Stimulated activated naive CD4-positive, alpha-beta T cell (primary cell): ENCODE measurements around the gene NPM1.

ENCODE experiments used
- DNase-seq, 6 experiments: peaks; one replicate each; lab custom pipeline; 2025; lab: John Stamatoyannopoulos, UW

NPM1 gene

GRCh38 chr5:171450423-171451331, 63.0 kb downstream of the NPM1 start:
- DNase-seq = no peak

GRCh38 chr5:171451421-171451820, 63.8 kb downstream of the NPM1 start:
- no peak for DNase-seq

- no peak for DNase-seq
Measured at GRCh38 chr5:171453056-171453725, 65.5 kb downstream of the NPM1 start.

- DNase-seq = no peak
Measured at GRCh38 chr5:171453988-171454387, 66.3 kb downstream of the NPM1 start.

GRCh38 chr5:171454549-171454948, 66.9 kb downstream of the NPM1 start:
- DNase-seq = no peak

- no peak for DNase-seq
Measured at GRCh38 chr5:171455522-171455921, 67.9 kb downstream of the NPM1 start.

GRCh38 chr5:171457208-171457981, 69.7 kb downstream of the NPM1 start:
- no peak for DNase-seq

GRCh38 chr5:171459839-171460238, 72.2 kb downstream of the NPM1 start:
- no peak for DNase-seq
